HG03175 (cell line): Measurements from ENCODE around the gene SYT14.
"Not testable (repeated sequence)": the region's sequence is repeated elsewhere in the genome, so short reads cannot be mapped to it uniquely, and the experiment has no call there.

Source experiments
- ATAC-seq: cut with Tn5 transposase; IDR thresholded peaks from one replicate; pipeline ENCODE4 v1.9.1; 2021; ENCODE audit warnings: mild to moderate bottlenecking, moderate library complexity; ENCODE audit not compliant: unreplicated experiment

SYT14 gene

GRCh38 chr1:210024282-210024681 is 86.3 kb downstream of the SYT14 start:
- no peak for ATAC-seq

- no peak for ATAC-seq
Measured at GRCh38 chr1:210024996-210025395, 87.0 kb downstream of the SYT14 start.

- no peak for ATAC-seq
Measured at GRCh38 chr1:210025870-210026269, 87.9 kb downstream of the SYT14 start.

- no peak for ATAC-seq
Measured at GRCh38 chr1:210027994-210028393, 90.0 kb downstream of the SYT14 start.

- ATAC-seq, result no peak
Measured at GRCh38 chr1:210031473-210031872, 93.5 kb downstream of the SYT14 start.

- no peak for ATAC-seq
Measured at GRCh38 chr1:210043058-210043457, 105.0 kb downstream of the SYT14 start.

GRCh38 chr1:210049616-210050015 is 111.6 kb downstream of the SYT14 start:
- no peak for ATAC-seq

- ATAC-seq, result not testable (repeated sequence)
Measured at GRCh38 chr1:210050491-210050890, 112.5 kb downstream of the SYT14 start.

GRCh38 chr1:210053126-210053525 is 115.1 kb downstream of the SYT14 start:
- ATAC-seq, result no peak

GRCh38 chr1:210057593-210057992 is 119.6 kb downstream of the SYT14 start:
- ATAC-seq, result no peak

GRCh38 chr1:210061992-210062391 is 124.0 kb downstream of the SYT14 start:
- ATAC-seq, result no peak

- no peak for ATAC-seq
Measured at GRCh38 chr1:210070531-210070930, 132.5 kb downstream of the SYT14 start.

- no peak for ATAC-seq
Measured at GRCh38 chr1:210072129-210072528, 134.1 kb downstream of the SYT14 start.

- no peak for ATAC-seq
Measured at GRCh38 chr1:210072896-210073504, 135.0 kb downstream of the SYT14 start.

- ATAC-seq, result no peak
Measured at GRCh38 chr1:210074904-210075303, 136.9 kb downstream of the SYT14 start.

- ATAC-seq, result no peak
Measured at GRCh38 chr1:210076620-210077019, 138.6 kb downstream of the SYT14 start.

GRCh38 chr1:210081494-210081893 is 143.5 kb downstream of the SYT14 start:
- ATAC-seq, result no peak

- ATAC-seq, result no peak
Measured at GRCh38 chr1:210085359-210085758, 147.3 kb downstream of the SYT14 start.

- ATAC-seq, result no peak
Measured at GRCh38 chr1:210087058-210087457, 149.0 kb downstream of the SYT14 start.

GRCh38 chr1:210089855-210090254 is 151.8 kb downstream of the SYT14 start:
- no peak for ATAC-seq

GRCh38 chr1:210092366-210092765 is 154.3 kb downstream of the SYT14 start:
- no peak for ATAC-seq

GRCh38 chr1:210093461-210093860 is 155.4 kb downstream of the SYT14 start:
- no peak for ATAC-seq

- ATAC-seq, result no peak
Measured at GRCh38 chr1:210098356-210098755, 160.3 kb downstream of the SYT14 start.
